Neural cell (in vitro differentiated cells): ENCODE measurements around the gene KRTAP4-7.

Experiments used
- EP300 ChIP-seq: fragments of 450-650 bp; conservative IDR thresholded peaks from 2 replicates; pipeline ENCODE4 v1.6.1; 2014; ENCODE audit warnings: antibody characterized with exemption, mild to moderate bottlenecking, moderate library complexity; ENCODE audit not compliant: poor library complexity, severe bottlenecking
- EZH2 ChIP-seq: fragments of 200-600, 300-800 bp; shearing (Covaris generic), sonication (generic); IDR thresholded peaks from 2 replicates; pipeline ENCODE4 v1.6.1; 2014; ENCODE audit warnings: antibody characterized with exemption, low read length, borderline replicate concordance, mild to moderate bottlenecking; ENCODE audit not compliant: insufficient read depth, poor library complexity, severe bottlenecking
- MXI1 ChIP-seq: fragments of 450-650 bp; conservative IDR thresholded peaks from 2 replicates; pipeline ENCODE4 v1.6.1; 2014; ENCODE audit warnings: antibody characterized with exemption, mild to moderate bottlenecking; ENCODE audit not compliant: poor library complexity, severe bottlenecking
- POLR2AphosphoS5 ChIP-seq: IDR thresholded peaks from 2 replicates; pipeline ENCODE4 v1.6.1; 2012
- RAD21 ChIP-seq: fragments of 450-650 bp; conservative IDR thresholded peaks from 2 replicates; pipeline ENCODE4 v1.6.1; 2014; ENCODE audit warnings: antibody characterized with exemption, mild to moderate bottlenecking, moderate library complexity
- SMC3 ChIP-seq: fragments of 450-650 bp; conservative IDR thresholded peaks from 2 replicates; pipeline ENCODE4 v1.6.1; 2014; ENCODE audit warnings: antibody characterized with exemption, mild to moderate bottlenecking, moderate library complexity; ENCODE audit not compliant: poor library complexity
- TF ChIP-seq, protein P1 (sequence below): fragments of 450-650 bp; IDR thresholded peaks from 2 replicates; pipeline ENCODE4 v1.5.1; 2014; ENCODE audit warnings: antibody characterized with exemption, mild to moderate bottlenecking, moderate library complexity; ENCODE audit not compliant: poor library complexity, severe bottlenecking
- TF ChIP-seq, protein P2 (sequence below): IDR thresholded peaks from 2 replicates; pipeline ENCODE4 v1.6.1; 2012; ENCODE audit warnings: borderline replicate concordance

DNA sequence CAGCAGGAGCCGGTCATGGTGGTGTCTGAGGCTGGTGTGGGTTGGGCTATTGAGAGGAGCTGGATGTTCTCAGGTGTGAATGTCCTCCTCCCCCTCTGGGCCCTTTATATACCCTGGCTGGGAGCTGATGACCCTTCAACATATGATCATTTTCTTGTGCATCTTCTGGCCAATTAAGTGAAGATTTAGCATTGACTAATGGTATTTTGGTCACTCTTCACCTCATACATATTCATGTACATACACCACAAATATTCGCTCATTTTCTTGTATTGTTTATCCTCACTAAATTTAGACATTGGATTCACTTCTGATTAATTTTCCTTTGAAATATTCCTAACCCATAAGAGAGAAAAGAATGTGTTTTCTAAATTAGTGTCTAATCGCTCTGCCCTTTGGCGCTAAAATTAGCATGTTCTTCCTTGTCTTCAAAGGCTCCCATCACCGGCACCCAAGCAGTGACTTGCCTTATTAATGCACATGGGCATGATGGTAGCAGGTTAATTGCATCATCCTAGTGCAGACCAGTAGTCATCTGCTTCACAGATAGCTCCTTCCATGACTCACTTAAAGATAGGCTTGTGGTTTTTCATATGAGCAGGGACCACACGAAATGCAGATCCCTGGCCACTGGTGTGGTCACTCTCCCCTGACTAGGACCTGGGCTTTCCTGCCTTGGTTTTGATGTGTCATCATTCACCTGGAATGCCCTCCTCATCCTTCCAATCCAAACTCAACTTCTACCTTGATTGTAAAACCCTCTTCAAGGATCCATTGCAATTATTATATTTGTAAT is 17.9 kb upstream of the KRTAP4-7 start, which contains the start of gene KRTAP2-4:
- TF ChIP-seq POLR2AphosphoS5 (no peak), SMC3 (no peak), EZH2 (no peak), RAD21 (no peak), MXI1 (no peak), EP300 (no peak)
- TF ChIP-seq, protein P1, sequence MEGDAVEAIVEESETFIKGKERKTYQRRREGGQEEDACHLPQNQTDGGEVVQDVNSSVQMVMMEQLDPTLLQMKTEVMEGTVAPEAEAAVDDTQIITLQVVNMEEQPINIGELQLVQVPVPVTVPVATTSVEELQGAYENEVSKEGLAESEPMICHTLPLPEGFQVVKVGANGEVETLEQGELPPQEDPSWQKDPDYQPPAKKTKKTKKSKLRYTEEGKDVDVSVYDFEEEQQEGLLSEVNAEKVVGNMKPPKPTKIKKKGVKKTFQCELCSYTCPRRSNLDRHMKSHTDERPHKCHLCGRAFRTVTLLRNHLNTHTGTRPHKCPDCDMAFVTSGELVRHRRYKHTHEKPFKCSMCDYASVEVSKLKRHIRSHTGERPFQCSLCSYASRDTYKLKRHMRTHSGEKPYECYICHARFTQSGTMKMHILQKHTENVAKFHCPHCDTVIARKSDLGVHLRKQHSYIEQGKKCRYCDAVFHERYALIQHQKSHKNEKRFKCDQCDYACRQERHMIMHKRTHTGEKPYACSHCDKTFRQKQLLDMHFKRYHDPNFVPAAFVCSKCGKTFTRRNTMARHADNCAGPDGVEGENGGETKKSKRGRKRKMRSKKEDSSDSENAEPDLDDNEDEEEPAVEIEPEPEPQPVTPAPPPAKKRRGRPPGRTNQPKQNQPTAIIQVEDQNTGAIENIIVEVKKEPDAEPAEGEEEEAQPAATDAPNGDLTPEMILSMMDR, result no peak
- TF ChIP-seq, protein P2, sequence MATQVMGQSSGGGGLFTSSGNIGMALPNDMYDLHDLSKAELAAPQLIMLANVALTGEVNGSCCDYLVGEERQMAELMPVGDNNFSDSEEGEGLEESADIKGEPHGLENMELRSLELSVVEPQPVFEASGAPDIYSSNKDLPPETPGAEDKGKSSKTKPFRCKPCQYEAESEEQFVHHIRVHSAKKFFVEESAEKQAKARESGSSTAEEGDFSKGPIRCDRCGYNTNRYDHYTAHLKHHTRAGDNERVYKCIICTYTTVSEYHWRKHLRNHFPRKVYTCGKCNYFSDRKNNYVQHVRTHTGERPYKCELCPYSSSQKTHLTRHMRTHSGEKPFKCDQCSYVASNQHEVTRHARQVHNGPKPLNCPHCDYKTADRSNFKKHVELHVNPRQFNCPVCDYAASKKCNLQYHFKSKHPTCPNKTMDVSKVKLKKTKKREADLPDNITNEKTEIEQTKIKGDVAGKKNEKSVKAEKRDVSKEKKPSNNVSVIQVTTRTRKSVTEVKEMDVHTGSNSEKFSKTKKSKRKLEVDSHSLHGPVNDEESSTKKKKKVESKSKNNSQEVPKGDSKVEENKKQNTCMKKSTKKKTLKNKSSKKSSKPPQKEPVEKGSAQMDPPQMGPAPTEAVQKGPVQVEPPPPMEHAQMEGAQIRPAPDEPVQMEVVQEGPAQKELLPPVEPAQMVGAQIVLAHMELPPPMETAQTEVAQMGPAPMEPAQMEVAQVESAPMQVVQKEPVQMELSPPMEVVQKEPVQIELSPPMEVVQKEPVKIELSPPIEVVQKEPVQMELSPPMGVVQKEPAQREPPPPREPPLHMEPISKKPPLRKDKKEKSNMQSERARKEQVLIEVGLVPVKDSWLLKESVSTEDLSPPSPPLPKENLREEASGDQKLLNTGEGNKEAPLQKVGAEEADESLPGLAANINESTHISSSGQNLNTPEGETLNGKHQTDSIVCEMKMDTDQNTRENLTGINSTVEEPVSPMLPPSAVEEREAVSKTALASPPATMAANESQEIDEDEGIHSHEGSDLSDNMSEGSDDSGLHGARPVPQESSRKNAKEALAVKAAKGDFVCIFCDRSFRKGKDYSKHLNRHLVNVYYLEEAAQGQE, result no peak
